Natural killer cell (primary cell): ENCODE data around the gene KHSRP. TPM values are rescaled to one million over a fixed set of nuclear protein-coding genes. Genes with fewer than 3 reads are reported as not detected.
A peak's percentile ranks its signal among the peaks of the same experiment; 100 is the strongest.

Experiments
- ATAC-seq, 3 donors: fragments of 150-1000 bp in 2 of 3; fragments of 200-7000 bp in 1 of 3; cut with Tn5 transposase; 1 replicate in 1 of 3; 2 replicates in 2 of 3; pipeline ENCODE4 v1.10.0; 2021; ENCODE audit warnings: mild to moderate bottlenecking in 2 of 3, moderate library complexity in 2 of 3
- DNase-seq, 2 donors: peaks; one replicate each; pipeline versions ENCODE4 v3.0.0 to v3.0.0-alpha.2; 2013 to 2021; ENCODE audit warnings: mixed read lengths in 1 of 2
- H3K27ac ChIP-seq: one replicate; pipeline ENCODE4 v1.5.1; 2013; ENCODE audit warnings: mild to moderate bottlenecking, low read length
- H3K27me3 ChIP-seq: one replicate; pipeline ENCODE4 v1.6.1; 2013; ENCODE audit warnings: low read length; ENCODE audit not compliant: control insufficient read depth, insufficient read depth
- H3K36me3 ChIP-seq: one replicate; pipeline ENCODE4 v1.6.1; 2013; ENCODE audit warnings: low read length; ENCODE audit not compliant: control insufficient read depth, insufficient read depth
- H3K4me1 ChIP-seq: one replicate; pipeline ENCODE4 v1.6.1; 2013; ENCODE audit warnings: low read length; ENCODE audit not compliant: control insufficient read depth, insufficient read depth
- H3K4me3 ChIP-seq: one replicate; pipeline ENCODE4 v1.5.1; 2013; ENCODE audit warnings: low read length
- H3K9me3 ChIP-seq: one replicate; pipeline ENCODE4 v1.6.1; 2013; ENCODE audit warnings: low read length; ENCODE audit not compliant: control insufficient read depth, insufficient read depth
- H3K27ac Mint-ChIP-seq, 2 donors: one replicate each; pipeline ENCODE4 v1.8.0; 2022; ENCODE audit warnings: mild to moderate bottlenecking in 2 of 2, mixed read lengths in 2 of 2, moderate library complexity in 1 of 2
- H3K27me3 Mint-ChIP-seq, 2 donors: one replicate each; pipeline ENCODE4 v1.8.0; 2022; ENCODE audit warnings: low read depth in 2 of 2, mixed read lengths in 2 of 2
- H3K36me3 Mint-ChIP-seq: one replicate; pipeline ENCODE4 v1.8.0; 2022; ENCODE audit warnings: mixed read lengths
- H3K4me1 Mint-ChIP-seq, 2 donors: one replicate each; pipeline ENCODE4 v1.8.0; 2022; ENCODE audit warnings: mixed read lengths in 2 of 2
- H3K4me3 Mint-ChIP-seq: one replicate; pipeline ENCODE4 v1.8.0; 2022; ENCODE audit warnings: mild to moderate bottlenecking, moderate library complexity, mixed read lengths
- H3K9me3 Mint-ChIP-seq, 2 donors: one replicate each; pipeline ENCODE4 v1.8.0; 2022; ENCODE audit warnings: mixed read lengths in 2 of 2
- WGBS: methylation state at CpG from one replicate; pipeline ENCODE4 v1.1.7; 2013; ENCODE audit warnings: missing lambda C conversion rate; ENCODE audit not compliant: insufficient coverage; 5-methylcytosine and 5-hydroxymethylcytosine counted together
- intact Hi-C: fragments of 100-400 bp; cut with micrococcal nuclease; formaldehyde crosslinking; loops from one replicate; pipeline ENCODE4 v1.14.2; 2022
- total RNA-seq, 4 donors: library from RNA; stranded (reverse); fragments of 120-200 nt in 1 of 4; gene quantifications; one replicate each; pipeline versions ENCODE4 v1.2.3 to v1.2.4, GENCODE V29; 2013 to 2022
- TF ChIP-seq, protein P1 (sequence below): fragments of 200-600 bp; IDR thresholded peaks from one replicate; pipeline ENCODE4 v1.8.0; 2022; ENCODE audit warnings: antibody characterized with exemption

KHSRP gene
- total RNA-seq, 3 donors from 2014 or later (not counting 1 experiment from before 2014, with no cell fraction given) = 160 to 192 (median 165) TPM

DNA sequence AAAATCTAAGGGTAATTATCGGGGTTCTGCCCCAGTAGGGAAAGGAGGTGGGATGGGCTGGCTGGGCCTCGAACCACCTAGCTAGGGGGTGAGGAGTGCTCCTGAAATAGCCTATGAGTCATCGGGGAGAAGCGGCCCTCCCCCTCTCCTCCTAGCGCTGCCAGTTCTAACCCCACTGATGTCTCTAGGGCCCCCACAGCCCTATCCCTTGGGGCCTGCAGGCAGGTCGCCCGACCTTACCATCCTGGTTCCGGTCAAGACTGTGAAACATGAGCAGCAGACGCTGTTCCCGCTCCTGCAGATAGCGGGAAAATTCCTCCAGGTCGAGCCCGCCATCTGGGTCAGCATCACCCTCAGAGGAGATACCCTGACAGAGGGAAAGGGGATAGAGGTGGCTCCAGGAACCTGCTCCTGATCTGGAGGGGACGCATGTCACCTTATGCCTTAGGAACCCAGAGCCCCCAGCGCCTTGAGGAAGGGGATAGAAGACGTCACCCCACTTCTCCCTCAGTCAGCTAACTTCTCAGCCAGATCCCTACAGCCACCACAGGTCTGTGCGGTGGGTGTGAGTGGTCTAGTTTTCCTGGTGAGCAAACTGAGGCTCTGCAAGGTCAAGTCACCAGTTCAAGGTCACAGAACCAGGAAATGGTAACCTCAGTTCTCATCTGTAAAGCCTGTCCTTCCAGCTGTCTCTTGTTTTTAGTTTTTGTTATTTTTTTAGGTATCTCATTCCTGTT, 33.5 kb upstream of the KHSRP start:
- H3K36me3 Mint-ChIP-seq = no peaks in the 10 kb centered on the region

DNA sequence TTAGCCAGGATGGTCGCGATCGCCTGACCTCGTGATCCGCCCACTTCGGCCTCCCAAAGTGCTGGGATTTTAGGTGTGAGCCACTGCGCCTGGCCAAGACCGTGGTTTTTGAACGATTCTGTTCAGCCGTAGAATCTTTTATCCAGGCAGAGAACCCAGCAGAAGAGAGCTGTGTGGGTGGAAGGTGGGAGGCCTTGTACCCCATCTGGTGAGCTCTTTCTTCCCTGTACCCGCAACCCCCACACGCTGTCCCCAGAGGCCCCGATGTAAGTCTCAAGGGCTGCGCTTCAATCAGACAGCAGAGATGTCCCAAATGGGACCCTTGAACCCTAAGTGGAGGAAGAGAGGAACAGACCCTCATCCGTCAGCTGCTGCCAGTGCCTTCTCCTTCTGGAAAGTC, 31.3 kb upstream of the KHSRP start:
- no peak for ATAC-seq

More for the DNA sequence above, 33.5 kb upstream of the KHSRP start:
- H3K4me1 ChIP-seq = peaks cover 19% of the 10 kb centered on the region
- no peaks in the 10 kb centered on the region for H3K27me3 ChIP-seq
- WGBS = 88% methylated on average over 15 of the region's 17 CpGs
- DNase-seq (no peak), ATAC-seq (no peak)
- no peak overlapping the region for H3K27ac ChIP-seq
- Mint-ChIP-seq H3K9me3 (no peaks in the 10 kb centered on the region), H3K4me3 (peak overlapping the region; percentile 95), H3K27me3 (peaks cover 0 to 3% of the 10 kb centered on the region in 2 donors), H3K27ac (peak overlapping the region; percentile 69 to 87), H3K4me1 (peaks cover 18 to 19% of the 10 kb centered on the region in 2 donors)
- peaks cover 10% of the 10 kb centered on the region for H3K9me3 ChIP-seq
- H3K36me3 ChIP-seq = no peaks in the 10 kb centered on the region
- TF ChIP-seq, protein P1, sequence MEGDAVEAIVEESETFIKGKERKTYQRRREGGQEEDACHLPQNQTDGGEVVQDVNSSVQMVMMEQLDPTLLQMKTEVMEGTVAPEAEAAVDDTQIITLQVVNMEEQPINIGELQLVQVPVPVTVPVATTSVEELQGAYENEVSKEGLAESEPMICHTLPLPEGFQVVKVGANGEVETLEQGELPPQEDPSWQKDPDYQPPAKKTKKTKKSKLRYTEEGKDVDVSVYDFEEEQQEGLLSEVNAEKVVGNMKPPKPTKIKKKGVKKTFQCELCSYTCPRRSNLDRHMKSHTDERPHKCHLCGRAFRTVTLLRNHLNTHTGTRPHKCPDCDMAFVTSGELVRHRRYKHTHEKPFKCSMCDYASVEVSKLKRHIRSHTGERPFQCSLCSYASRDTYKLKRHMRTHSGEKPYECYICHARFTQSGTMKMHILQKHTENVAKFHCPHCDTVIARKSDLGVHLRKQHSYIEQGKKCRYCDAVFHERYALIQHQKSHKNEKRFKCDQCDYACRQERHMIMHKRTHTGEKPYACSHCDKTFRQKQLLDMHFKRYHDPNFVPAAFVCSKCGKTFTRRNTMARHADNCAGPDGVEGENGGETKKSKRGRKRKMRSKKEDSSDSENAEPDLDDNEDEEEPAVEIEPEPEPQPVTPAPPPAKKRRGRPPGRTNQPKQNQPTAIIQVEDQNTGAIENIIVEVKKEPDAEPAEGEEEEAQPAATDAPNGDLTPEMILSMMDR = no peak
- no peak overlapping the region for H3K4me3 ChIP-seq
- intact Hi-C loops = no loop called here

DNA sequence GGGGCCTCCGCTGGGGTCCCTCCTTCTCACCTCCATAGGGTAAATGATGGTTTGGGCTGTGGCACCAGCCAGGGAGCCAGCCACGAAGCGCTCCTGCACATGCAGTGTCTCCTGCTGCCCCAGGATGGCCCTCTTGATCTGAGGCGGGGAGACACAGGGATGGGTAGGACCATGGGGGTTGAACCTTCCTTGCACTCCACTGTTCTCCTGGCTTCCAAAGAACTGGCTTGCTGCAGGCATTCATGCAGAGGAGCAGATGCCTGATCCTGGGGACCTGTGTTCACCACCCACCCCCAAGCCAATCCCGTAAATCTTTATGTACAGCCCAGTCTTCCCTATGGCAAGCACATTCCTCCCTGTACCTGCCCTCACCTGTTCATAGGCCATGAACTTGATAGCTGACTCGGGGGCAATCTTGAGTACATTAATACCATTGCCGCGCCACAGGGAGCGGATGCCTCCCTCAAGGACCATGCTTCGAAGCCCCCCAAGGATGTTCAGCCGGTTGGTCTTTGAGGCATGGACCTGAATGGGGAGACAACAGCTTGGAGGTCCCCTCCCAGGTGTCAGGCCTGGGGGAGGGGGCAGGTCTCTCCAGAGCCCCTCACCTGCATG, 29.4 kb upstream of the KHSRP start:
- intact Hi-C loops = no loop called here
- Histone ChIP-seq H3K4me1 (peaks cover 7% of the 10 kb centered on the region), H3K9me3 (peaks cover 10% of the 10 kb centered on the region), H3K27me3 (no peaks in the 10 kb centered on the region), H3K36me3 (no peaks in the 10 kb centered on the region), H3K4me3 (no peak overlapping the region), H3K27ac (no peak overlapping the region)
- WGBS = 96% methylated on average over 11 of the region's 11 CpGs
- no peak for DNase-seq
- H3K27me3 Mint-ChIP-seq = peaks cover 0 to 5% of the 10 kb centered on the region in 2 donors
- ATAC-seq = no peak
- peaks cover 6% of the 10 kb centered on the region in 2 donors for H3K4me1 Mint-ChIP-seq
- H3K36me3 Mint-ChIP-seq = no peaks in the 10 kb centered on the region
- H3K4me3 Mint-ChIP-seq = no peak overlapping the region
- no peaks in the 10 kb centered on the region for H3K9me3 Mint-ChIP-seq
- TF ChIP-seq, protein P1 = no peak
- H3K27ac Mint-ChIP-seq = no peak overlapping the region

More for the DNA sequence above, 31.3 kb upstream of the KHSRP start:
- Mint-ChIP-seq H3K27me3 (peaks cover 0 to 3% of the 10 kb centered on the region in 2 donors), H3K4me3 (no peak overlapping the region), H3K4me1 (peaks cover 18 to 19% of the 10 kb centered on the region in 2 donors), H3K36me3 (no peaks in the 10 kb centered on the region), H3K27ac (no peak overlapping the region), H3K9me3 (no peaks in the 10 kb centered on the region)
- DNase-seq = no peak
- TF ChIP-seq, protein P1 = no peak
- WGBS = 95% methylated on average over 15 of the region's 15 CpGs
- H3K9me3 ChIP-seq = peaks cover 10% of the 10 kb centered on the region
- intact Hi-C loops = no loop called here
- no peaks in the 10 kb centered on the region for H3K36me3 ChIP-seq
- peaks cover 18% of the 10 kb centered on the region for H3K4me1 ChIP-seq
- no peak overlapping the region for H3K4me3 ChIP-seq
- H3K27me3 ChIP-seq = no peaks in the 10 kb centered on the region
- no peak overlapping the region for H3K27ac ChIP-seq
